NCI-H2171 treated with DMSO at 0.1 percent for 48 hours (cell line): Measurements from ENCODE around the gene DHRS13.
"Not testable (repeated sequence)": the region's sequence is repeated elsewhere in the genome, so short reads cannot be mapped to it uniquely, and the experiment has no call there.

Source experiments
- DNase-seq: peaks from one replicate; lab custom pipeline; 2025; lab: John Stamatoyannopoulos, UW

DHRS13 gene

GRCh38 chr17:28858801-28859355, 44.0 kb downstream of the DHRS13 start:
- no peak for DNase-seq

GRCh38 chr17:28857905-28858800, 44.7 kb downstream of the DHRS13 start:
- DNase-seq: no peak

- DNase-seq: no peak
These were observed 46.8 kb downstream of the DHRS13 start for GRCh38 chr17:28856028-28856574.

- DNase-seq: no peak
These were observed 47.6 kb downstream of the DHRS13 start for GRCh38 chr17:28855336-28855679.

GRCh38 chr17:28854457-28855335, 48.2 kb downstream of the DHRS13 start, which contains the start of gene ERAL1:
TSS of gene ERAL1 (plus strand) at chr17:28855016. CDS start at chr17:28855035, 19 bp downstream.
- peak; percentile 92 for DNase-seq

GRCh38 chr17:28853295-28853694, 49.6 kb downstream of the DHRS13 start:
- DNase-seq: no peak

GRCh38 chr17:28849281-28849680, 53.6 kb downstream of the DHRS13 start:
- no peak for DNase-seq

GRCh38 chr17:28848667-28849066, 54.2 kb downstream of the DHRS13 start:
- not testable (repeated sequence) for DNase-seq
